NCI-H1092 (cell line): Measurements from ENCODE around the gene FAM149A.

Experiments used
- DNase-seq: peaks from one replicate; lab custom pipeline; 2025; lab: John Stamatoyannopoulos, UW

Gene FAM149A

GRCh38 chr4:186104114-186104889 is at the start of gene FAM149A:
Gene FAM149A, plus strand, starts transcription at chr4:186104704.
- peak; percentile 10 for DNase-seq

- DNase-seq: no peak
Measured at GRCh38 chr4:186058253-186058979, 46.1 kb upstream of the FAM149A start.

- DNase-seq: no peak
Measured at GRCh38 chr4:186058980-186059316, 45.6 kb upstream of the FAM149A start.

DNA sequence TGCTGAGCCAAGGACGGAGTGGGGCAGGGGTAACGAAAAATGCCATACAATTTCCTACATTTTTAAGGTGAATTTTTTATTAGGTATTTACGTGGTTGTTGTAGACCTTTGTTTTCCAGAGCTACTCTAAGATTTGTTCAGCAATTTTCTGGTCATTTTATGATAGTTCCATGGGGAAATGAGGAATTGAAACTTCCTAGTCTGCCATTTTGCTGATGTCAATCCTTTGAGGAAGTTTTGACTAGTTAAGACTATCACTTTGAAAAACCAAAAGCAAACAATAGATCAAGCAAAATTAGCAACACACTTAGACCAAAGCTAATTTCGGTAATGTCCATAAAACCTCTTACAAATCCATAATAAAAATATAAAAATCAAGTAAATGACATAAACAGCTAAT is 42.6 kb upstream of the FAM149A start:
- DNase-seq: no peak

GRCh38 chr4:186067757-186068385 is 36.6 kb upstream of the FAM149A start:
- DNase-seq: peak; percentile 57

DNA sequence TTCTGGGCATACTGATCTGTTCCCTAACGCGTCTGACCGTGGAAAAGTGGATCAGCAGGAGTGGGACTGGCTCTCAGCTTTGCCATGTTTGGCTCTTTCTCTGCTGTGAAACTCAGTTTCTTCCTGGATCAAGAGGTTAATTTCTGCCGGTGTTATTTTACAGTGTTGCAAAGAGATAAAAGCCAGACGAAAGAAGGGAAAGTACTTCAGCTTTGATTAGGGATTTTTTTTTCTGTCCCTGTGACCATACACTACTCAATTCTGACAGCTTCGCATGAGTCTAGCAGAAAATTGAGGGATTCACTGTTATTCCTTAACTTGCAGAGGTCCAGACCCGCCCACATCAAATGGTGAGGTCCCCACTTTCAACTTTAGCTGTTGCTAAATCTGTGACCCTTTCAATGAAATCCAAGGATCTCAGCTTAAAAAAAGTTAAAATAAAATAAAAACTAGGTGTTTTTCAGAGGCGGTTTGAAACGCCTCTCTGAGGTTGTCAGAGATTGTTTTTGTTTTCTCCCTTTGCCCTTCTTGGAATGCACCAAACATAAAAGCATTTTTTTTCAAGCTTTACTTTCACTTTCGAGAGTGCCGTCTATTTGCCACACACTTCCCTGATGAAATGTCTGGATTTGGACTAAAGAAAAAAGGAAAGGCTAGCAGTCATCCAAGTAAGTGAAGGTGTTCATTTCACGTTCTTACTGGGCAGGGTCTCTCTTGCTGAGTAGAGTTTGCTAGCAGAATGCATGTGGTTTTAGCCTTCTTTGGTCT is 35.7 kb upstream of the FAM149A start, which contains the start of gene TLR3:
Gene TLR3, plus strand, starts transcription at position 576 of the 768 bp plus-strand sequence. CDS start 7,464 bp downstream, outside the sequence.
- no peak for DNase-seq

GRCh38 chr4:186069729-186070128 is 34.8 kb upstream of the FAM149A start:
- DNase-seq: no peak

GRCh38 chr4:186072516-186072915 is 32.0 kb upstream of the FAM149A start:
- DNase-seq: no peak

DNA sequence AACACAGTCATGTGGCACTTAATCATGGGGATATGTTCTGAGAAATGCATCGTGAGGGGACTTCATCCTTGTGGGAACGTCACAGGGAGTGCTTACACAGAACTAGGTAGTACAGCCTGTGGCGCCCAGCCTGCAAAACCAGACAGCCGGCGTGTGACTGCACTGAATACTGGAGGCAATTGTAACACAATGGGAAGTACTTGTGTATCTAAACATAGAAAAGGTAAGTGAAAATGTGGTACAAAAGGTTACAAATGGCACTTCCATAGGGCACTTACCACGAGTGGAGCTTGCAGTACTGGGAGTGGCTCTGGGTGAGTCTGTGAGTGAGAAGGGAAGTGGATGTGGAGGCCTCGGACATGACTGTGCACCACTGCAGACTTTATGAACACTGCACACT is 30.3 kb upstream of the FAM149A start:
- no peak for DNase-seq

GRCh38 chr4:186078981-186079638 is 25.4 kb upstream of the FAM149A start:
- no peak for DNase-seq

GRCh38 chr4:186079694-186080093 is 24.8 kb upstream of the FAM149A start:
- no peak for DNase-seq

- no peak for DNase-seq
Measured at GRCh38 chr4:186081202-186081807, 23.2 kb upstream of the FAM149A start.

DNA sequence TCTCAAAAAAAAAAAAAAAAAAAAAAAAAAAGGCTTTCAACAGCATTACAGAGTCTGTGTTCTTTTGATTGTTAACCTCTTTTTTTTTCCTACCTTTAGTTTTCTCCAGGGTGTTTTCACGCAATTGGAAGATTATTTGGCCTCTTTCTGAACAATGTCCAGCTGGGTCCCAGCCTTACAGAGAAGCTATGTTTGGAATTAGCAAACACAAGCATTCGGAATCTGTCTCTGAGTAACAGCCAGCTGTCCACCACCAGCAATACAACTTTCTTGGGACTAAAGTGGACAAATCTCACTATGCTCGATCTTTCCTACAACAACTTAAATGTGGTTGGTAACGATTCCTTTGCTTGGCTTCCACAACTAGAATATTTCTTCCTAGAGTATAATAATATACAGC is 22.3 kb upstream of the FAM149A start:
- no peak for DNase-seq

- DNase-seq: no peak
Measured at GRCh38 chr4:186088523-186088922, 16.0 kb upstream of the FAM149A start.

- DNase-seq: no peak
Measured at GRCh38 chr4:186092296-186092695, 12.2 kb upstream of the FAM149A start.

- no peak for DNase-seq
Measured at GRCh38 chr4:186095406-186095805, 9.1 kb upstream of the FAM149A start.

DNA sequence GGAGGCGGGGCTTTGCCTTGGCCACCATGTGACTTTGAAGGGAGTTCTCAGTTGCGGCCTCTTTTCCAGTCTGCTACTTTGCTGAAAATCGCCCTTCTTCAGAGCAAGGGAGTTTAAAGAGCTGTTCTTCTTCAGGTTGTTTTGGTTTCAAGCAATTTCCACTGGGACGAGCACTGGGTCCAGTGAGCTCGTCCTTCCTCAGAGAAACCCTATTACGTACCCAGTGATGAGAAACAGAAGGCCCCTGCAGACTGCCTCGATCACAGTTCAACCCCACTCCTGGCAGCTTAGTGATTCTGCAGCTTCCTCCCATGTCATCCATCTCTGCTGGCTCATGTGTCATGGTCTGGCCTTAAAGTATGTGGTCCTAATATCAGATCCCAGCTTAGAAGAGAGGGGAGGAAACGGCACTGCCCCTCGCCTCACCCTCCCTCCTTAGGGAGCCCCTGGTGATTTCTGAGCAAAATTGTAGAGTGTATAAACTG is 7.8 kb upstream of the FAM149A start:
- no peak for DNase-seq

DNA sequence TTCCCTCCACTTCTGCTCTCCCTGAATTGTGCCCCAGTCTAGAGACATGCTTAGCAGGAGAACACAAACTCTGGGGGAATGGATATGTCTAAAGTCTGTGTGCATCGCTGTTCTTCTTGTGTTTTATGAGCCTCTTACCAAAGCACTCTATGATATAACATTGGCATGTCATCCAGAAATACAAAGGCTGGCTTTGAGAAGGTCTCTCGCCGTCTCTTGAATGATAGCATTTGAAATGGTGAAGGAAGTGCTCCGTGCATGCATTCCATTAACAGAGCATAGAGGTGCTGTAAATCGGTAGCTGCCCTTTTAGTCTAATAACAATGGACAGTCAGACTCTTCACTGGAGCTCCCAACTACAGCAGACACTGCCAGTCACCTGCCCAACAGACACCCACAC is 7.1 kb upstream of the FAM149A start:
- DNase-seq: no peak

DNA sequence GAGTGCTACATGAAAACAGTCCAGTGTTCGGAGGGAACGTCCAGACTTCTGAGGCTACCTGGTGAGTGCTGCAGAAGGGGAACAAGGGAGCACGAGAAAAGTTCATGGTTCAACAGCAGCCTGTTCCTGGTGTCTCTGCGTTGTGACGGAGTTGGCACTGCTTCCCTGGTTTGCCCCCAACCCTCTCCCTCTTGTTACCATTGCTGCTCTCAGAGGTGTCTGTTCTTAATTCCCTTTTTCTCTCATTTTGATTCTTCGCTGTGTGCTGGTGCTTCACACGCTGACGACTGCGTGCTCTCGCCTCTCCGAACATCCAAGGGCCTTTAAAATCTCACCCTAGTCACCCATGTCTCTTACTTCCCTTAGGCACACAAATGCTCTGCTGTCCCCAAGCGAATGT is 1.6 kb upstream of the FAM149A start:
- no peak for DNase-seq

GRCh38 chr4:186104890-186105646 is 564 bp downstream of the FAM149A start:
- DNase-seq: no peak
